ENCODE results near the gene LLGL2.
A peak's percentile ranks its signal among the peaks of the same experiment; 100 is the strongest.

The LLGL2 gene

GRCh38 chr17:75515496-75516254 is 9.8 kb upstream of the LLGL2 start, which contains the start of gene CASKIN2:
CASKIN2 (minus strand) TSS chr17:75515537; CDS start chr17:75513804, 1,733 bp downstream.
- H4K20me1 ChIP-seq (ENCODE audit: insufficient read depth) = no peaks in the 10 kb centered on the region
- no peaks in the 10 kb centered on the region for H3K79me2 ChIP-seq (ENCODE audit: insufficient read depth, low read depth)
- TF ChIP-seq CTCF (conservative IDR thresholded peaks at IDR 0.05; ENCODE audit: low read depth, low read length) = peak; percentile 93

DNA sequence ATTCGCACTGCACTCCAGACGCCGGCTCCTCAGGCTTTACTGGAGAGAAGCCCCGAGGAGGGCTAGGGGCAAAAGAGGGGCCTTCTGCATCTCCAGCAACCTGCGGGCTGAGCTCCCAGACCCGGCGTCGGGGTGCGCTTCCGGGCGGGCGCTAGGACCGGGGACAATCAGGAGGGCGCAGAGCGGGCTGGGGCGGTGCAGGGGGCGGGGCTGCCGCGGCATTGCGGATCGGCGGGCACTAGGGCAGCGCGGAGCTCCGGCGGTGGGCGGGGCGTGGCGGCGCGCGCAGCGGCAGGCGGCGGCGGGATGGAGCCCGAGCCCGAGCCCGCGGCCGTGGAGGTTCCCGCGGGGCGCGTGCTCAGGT is 9.3 kb upstream of the LLGL2 start, which contains the start of gene TSEN54:
TSEN54 (plus strand) TSS at position 274 of the 364 bp plus-strand sequence; CDS start at position 307, 33 bp downstream.
- H3K9ac ChIP-seq = peak within 1 kb of the TSS; percentile 22; the same call in 1 of the 2 replicates
- H3K27me3 ChIP-seq (ENCODE audit: insufficient read depth, low read depth) = no peaks in the 10 kb centered on the region
- H4K20me1 ChIP-seq (ENCODE audit: insufficient read depth) = no peaks in the 10 kb centered on the region
- no peak for TF ChIP-seq CTCF (conservative IDR thresholded peaks at IDR 0.05; ENCODE audit: low read depth, low read length)
- no peaks in the 10 kb centered on the region for H3K36me3 ChIP-seq (ENCODE audit: insufficient read depth)
- no peak within 1 kb of the TSS for H3K4me3 ChIP-seq (IDR thresholded peaks at IDR 0.05; ENCODE audit: insufficient read depth, low read depth, low read length)
- no peaks in the 10 kb centered on the region for H3K79me2 ChIP-seq (ENCODE audit: insufficient read depth, low read depth)
- peak within 1 kb of the TSS; percentile 99 for H2AFZ ChIP-seq (ENCODE audit: low read depth)
- no peak within 1 kb of the TSS for H3K27ac ChIP-seq
- peaks cover 20% of the 10 kb centered on the region for H3K4me1 ChIP-seq (ENCODE audit: low read depth, poor library complexity, severe bottlenecking)
- H3K4me2 ChIP-seq = peak within 1 kb of the TSS; percentile 99

More at GRCh38 chr17:75515496-75516254, 9.8 kb upstream of the LLGL2 start, which contains the start of gene CASKIN2:
- H3K9ac ChIP-seq = peak within 1 kb of the TSS; percentile 22; the same call in 1 of the 2 replicates
- no peaks in the 10 kb centered on the region for H3K36me3 ChIP-seq (ENCODE audit: insufficient read depth)
- peaks cover 20% of the 10 kb centered on the region for H3K4me1 ChIP-seq (ENCODE audit: low read depth, poor library complexity, severe bottlenecking)
- H3K27me3 ChIP-seq (ENCODE audit: insufficient read depth, low read depth) = no peaks in the 10 kb centered on the region
- peak within 1 kb of the TSS; percentile 99 for H2AFZ ChIP-seq (ENCODE audit: low read depth)
- no peak within 1 kb of the TSS for H3K4me3 ChIP-seq (IDR thresholded peaks at IDR 0.05; ENCODE audit: insufficient read depth, low read depth, low read length)
- H3K4me2 ChIP-seq = peak within 1 kb of the TSS; percentile 99
- H3K27ac ChIP-seq = no peak within 1 kb of the TSS

- Histone ChIP-seq H3K4me3 (IDR thresholded peaks at IDR 0.05; ENCODE audit: insufficient read depth, low read depth, low read length) (no peak overlapping the region), H4K20me1 (ENCODE audit: insufficient read depth) (no peaks in the 10 kb centered on the region), H2AFZ (ENCODE audit: low read depth) (peak overlapping the region; percentile 81), H3K9ac (peak overlapping the region; percentile 20; the same call in 1 of the 2 replicates), H3K79me2 (ENCODE audit: insufficient read depth, low read depth) (no peaks in the 10 kb centered on the region), H3K36me3 (ENCODE audit: insufficient read depth) (no peaks in the 10 kb centered on the region), H3K27ac (no peak overlapping the region), H3K4me2 (peak overlapping the region; percentile 80), H3K27me3 (ENCODE audit: insufficient read depth, low read depth) (no peaks in the 10 kb centered on the region), H3K4me1 (ENCODE audit: low read depth, poor library complexity, severe bottlenecking) (peaks cover 20% of the 10 kb centered on the region)
- no peak for TF ChIP-seq CTCF (conservative IDR thresholded peaks at IDR 0.05; ENCODE audit: low read depth, low read length)
Measured at GRCh38 chr17:75516619-75517296, 8.7 kb upstream of the LLGL2 start.

DNA sequence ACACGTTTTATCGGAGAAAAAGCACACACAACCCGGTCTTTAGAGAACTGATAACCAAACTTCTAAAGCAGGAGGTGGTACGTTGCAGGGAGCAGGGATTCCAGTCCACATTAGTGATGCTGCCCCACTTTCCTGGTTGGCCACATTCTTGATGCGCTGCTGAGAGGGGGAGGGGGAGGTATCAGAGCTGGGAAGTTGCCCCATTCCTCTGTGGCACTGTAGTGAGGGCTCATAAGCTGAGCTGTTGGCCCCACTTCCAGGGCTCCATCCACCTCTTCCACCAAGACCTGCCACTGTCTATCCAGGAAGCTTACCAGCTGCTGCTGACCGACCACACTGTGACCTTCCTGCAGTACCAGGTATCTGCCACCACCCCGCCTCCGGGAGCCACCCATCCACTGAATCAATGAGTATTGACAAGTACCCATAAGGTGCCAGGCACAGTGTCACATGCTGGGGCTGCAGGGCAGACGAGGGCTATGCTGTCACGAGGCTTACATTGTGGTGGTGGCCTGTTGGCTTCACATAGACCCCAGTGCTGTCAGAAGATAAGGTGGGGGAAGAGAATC is 8.1 kb upstream of the LLGL2 start:
- TF ChIP-seq CTCF (conservative IDR thresholded peaks at IDR 0.05; ENCODE audit: low read depth, low read length) = no peak
- H4K20me1 ChIP-seq (ENCODE audit: insufficient read depth) = no peaks in the 10 kb centered on the region
- no peaks in the 10 kb centered on the region for H3K27me3 ChIP-seq (ENCODE audit: insufficient read depth, low read depth)
- H2AFZ ChIP-seq (ENCODE audit: low read depth) = peak overlapping the region; percentile 81; the same call in 1 of the 2 replicates
- no peaks in the 10 kb centered on the region for H3K36me3 ChIP-seq (ENCODE audit: insufficient read depth)
- peak overlapping the region; percentile 80 for H3K4me2 ChIP-seq
- H3K4me1 ChIP-seq (ENCODE audit: low read depth, poor library complexity, severe bottlenecking) = peaks cover 20% of the 10 kb centered on the region
- no peak overlapping the region for H3K27ac ChIP-seq
- H3K79me2 ChIP-seq (ENCODE audit: insufficient read depth, low read depth) = no peaks in the 10 kb centered on the region
- H3K9ac ChIP-seq = peak overlapping the region; percentile 20; the same call in 1 of the 2 replicates
- no peak overlapping the region for H3K4me3 ChIP-seq (IDR thresholded peaks at IDR 0.05; ENCODE audit: insufficient read depth, low read depth, low read length)

Data from KMS-11 (cell line).